GM18498 (cell line): ENCODE data around the gene SERP2.

Experiments used
- ATAC-seq: cut with Tn5 transposase; IDR thresholded peaks from one replicate; pipeline ENCODE4 v1.9.1; 2021; ENCODE audit warnings: mild to moderate bottlenecking, moderate library complexity; ENCODE audit not compliant: unreplicated experiment

Gene SERP2

GRCh38 chr13:44409595-44409994 lies 36.0 kb downstream of the SERP2 start:
- ATAC-seq, result no peak

GRCh38 chr13:44410328-44410859 lies 36.8 kb downstream of the SERP2 start:
- no peak for ATAC-seq

- ATAC-seq, result no peak
Observed at GRCh38 chr13:44411841-44412240, 38.2 kb downstream of the SERP2 start.

GRCh38 chr13:44412346-44412935 lies 38.8 kb downstream of the SERP2 start:
- no peak for ATAC-seq

GRCh38 chr13:44413095-44413494 lies 39.5 kb downstream of the SERP2 start:
- ATAC-seq, result no peak

GRCh38 chr13:44414716-44415115 lies 41.1 kb downstream of the SERP2 start:
- ATAC-seq, result no peak

- no peak for ATAC-seq
Observed at GRCh38 chr13:44415815-44416214, 42.2 kb downstream of the SERP2 start.

GRCh38 chr13:44416301-44416700 lies 42.7 kb downstream of the SERP2 start:
- no peak for ATAC-seq

GRCh38 chr13:44416744-44417143 lies 43.1 kb downstream of the SERP2 start:
- ATAC-seq, result no peak

GRCh38 chr13:44417446-44417845 lies 43.8 kb downstream of the SERP2 start:
- no peak for ATAC-seq

- no peak for ATAC-seq
Observed at GRCh38 chr13:44417876-44418275, 44.3 kb downstream of the SERP2 start.

GRCh38 chr13:44420376-44421220 lies 47.0 kb downstream of the SERP2 start:
- no peak for ATAC-seq

- no peak for ATAC-seq
Observed at GRCh38 chr13:44421853-44422525, 48.4 kb downstream of the SERP2 start.

- ATAC-seq, result no peak
Observed at GRCh38 chr13:44422755-44423643, 49.4 kb downstream of the SERP2 start.

GRCh38 chr13:44423824-44424223 lies 50.2 kb downstream of the SERP2 start:
- no peak for ATAC-seq

GRCh38 chr13:44425041-44425814 lies 51.6 kb downstream of the SERP2 start:
- ATAC-seq, result no peak

- no peak for ATAC-seq
Observed at GRCh38 chr13:44425815-44426078, 52.1 kb downstream of the SERP2 start.

- no peak for ATAC-seq
Observed at GRCh38 chr13:44426461-44426860, 52.8 kb downstream of the SERP2 start.

GRCh38 chr13:44429311-44429710 lies 55.7 kb downstream of the SERP2 start:
- ATAC-seq, result no peak

- ATAC-seq, result no peak
Observed at GRCh38 chr13:44431150-44431549, 57.5 kb downstream of the SERP2 start.
